HEK293 (cell line): ENCODE measurements around the gene RPRM.

Experiments
- CTCF ChIA-PET: fragments of 350-600 bp; formaldehyde crosslinking; extraction: SDS; loops from one replicate; lab custom pipeline; 2021; ENCODE audit warnings: antibody characterized with exemption; lab: Yijun Ruan, JAX
- POLR2A ChIA-PET: fragments of 300-600 bp; formaldehyde crosslinking; extraction: SDS; loops from one replicate; lab custom pipeline; 2020; ENCODE audit warnings: antibody characterized with exemption, inconsistent platforms; lab: Yijun Ruan, JAX
- H3K27ac ChIP-seq: fragments of 200-500 bp; sonication (Bioruptor generic); 2 replicates; pipeline ENCODE4 v1.5.1; 2014; ENCODE audit warnings: low read depth, low read length, control low read depth, inconsistent platforms; ENCODE audit errors: extremely low read depth
- H3K36me3 ChIP-seq, 2 experiments: fragments of 200-500 bp in 1 of 2; sonication (Bioruptor generic) in 1 of 2; 1 replicate in 1 of 2; 2 replicates in 1 of 2; pipeline ENCODE4 v1.5.1; 2014 to 2017; ENCODE audit warnings: inconsistent platforms in 2 of 2, low read length in 2 of 2; ENCODE audit not compliant: control insufficient read depth in 2 of 2, insufficient read depth in 1 of 2
- H3K4me1 ChIP-seq: fragments of 200-500 bp; sonication (Bioruptor generic); 2 replicates; pipeline ENCODE4 v1.5.1; 2014; ENCODE audit warnings: mild to moderate bottlenecking, low read length, inconsistent platforms; ENCODE audit not compliant: control insufficient read depth, insufficient read depth
- H3K4me3 ChIP-seq: 2 replicates; pipeline ENCODE4 v1.5.1; 2011; ENCODE audit warnings: low read depth, mild to moderate bottlenecking, control low read depth, low read length, moderate library complexity
- H3K9me3 ChIP-seq: fragments of 200-500 bp; sonication (Bioruptor generic); 2 replicates; pipeline ENCODE4 v1.5.1; 2014; ENCODE audit warnings: low read depth, low read length, inconsistent platforms; ENCODE audit not compliant: control insufficient read depth, insufficient read depth
- EGR2 ChIP-seq: fragments of 450-650 bp; formaldehyde crosslinking; IDR thresholded peaks from 2 replicates; pipeline ENCODE4 v1.5.1; 2016; ENCODE audit warnings: low read depth, missing biosample characterization, missing genetic modification characterization
- KLF1 ChIP-seq: fragments of 450-650 bp; formaldehyde crosslinking; IDR thresholded peaks from 2 replicates; pipeline ENCODE4 v1.5.1; 2016; ENCODE audit warnings: missing biosample characterization, missing genetic modification characterization
- SETDB1 ChIP-seq: IDR thresholded peaks from one replicate; pipeline ENCODE4 v1.6.1; 2017; ENCODE audit warnings: mild to moderate bottlenecking, low read length, moderate library complexity, mixed read lengths; ENCODE audit not compliant: insufficient read length
- SP2 ChIP-seq: fragments of 450-650 bp; formaldehyde crosslinking; IDR thresholded peaks from 2 replicates; pipeline ENCODE4 v1.5.1; 2016; ENCODE audit warnings: missing biosample characterization, missing genetic modification characterization
- SP3 ChIP-seq: fragments of 450-650 bp; formaldehyde crosslinking; IDR thresholded peaks from 2 replicates; pipeline ENCODE4 v1.5.1; 2016; ENCODE audit warnings: missing biosample characterization, missing genetic modification characterization
- TRIM28 ChIP-seq: IDR thresholded peaks from 2 replicates; pipeline ENCODE4 v1.6.1; 2011; ENCODE audit warnings: low read length, control low read depth, borderline replicate concordance
- ZBTB7A ChIP-seq: fragments of 450-650 bp; formaldehyde crosslinking; IDR thresholded peaks from 2 replicates; pipeline ENCODE4 v1.5.1; 2016; ENCODE audit warnings: low read depth, missing biosample characterization, missing genetic modification characterization
- ZBTB8A ChIP-seq: fragments of 450-650 bp; formaldehyde crosslinking; IDR thresholded peaks from 2 replicates; pipeline ENCODE4 v1.5.1; 2016; ENCODE audit warnings: missing biosample characterization, missing genetic modification characterization
- ZFHX2 ChIP-seq: fragments of 450-650 bp; formaldehyde crosslinking; conservative IDR thresholded peaks from 2 replicates; pipeline ENCODE4 v1.5.1; 2016; ENCODE audit warnings: missing biosample characterization, missing genetic modification characterization
- ZNF202 ChIP-seq: fragments of 450-650 bp; formaldehyde crosslinking; IDR thresholded peaks from 2 replicates; pipeline ENCODE4 v1.5.1; 2016; ENCODE audit warnings: missing biosample characterization, missing genetic modification characterization, borderline replicate concordance
- ZNF211 ChIP-seq: fragments of 450-650 bp; formaldehyde crosslinking; IDR thresholded peaks from 2 replicates; pipeline ENCODE4 v1.5.1; 2016; ENCODE audit warnings: low read depth, missing biosample characterization, missing genetic modification characterization
- ZNF335 ChIP-seq: fragments of 450-650 bp; formaldehyde crosslinking; conservative IDR thresholded peaks from 2 replicates; pipeline ENCODE4 v1.5.1; 2016; ENCODE audit warnings: missing biosample characterization, missing genetic modification characterization
- ZNF366 ChIP-seq: fragments of 450-650 bp; formaldehyde crosslinking; conservative IDR thresholded peaks from 2 replicates; pipeline ENCODE4 v1.5.1; 2016; ENCODE audit warnings: missing biosample characterization, missing genetic modification characterization
- ZNF660 ChIP-seq: fragments of 450-650 bp; IDR thresholded peaks from 2 replicates; pipeline ENCODE4 v1.5.1; 2018; ENCODE audit warnings: missing biosample characterization, mild to moderate bottlenecking, missing genetic modification characterization
- ZNF792 ChIP-seq: fragments of 450-650 bp; formaldehyde crosslinking; IDR thresholded peaks from 2 replicates; pipeline ENCODE4 v1.5.1; 2016; ENCODE audit warnings: missing biosample characterization, missing genetic modification characterization
- ZNF830 ChIP-seq: fragments of 450-650 bp; IDR thresholded peaks from 2 replicates; pipeline ENCODE4 v1.5.0; 2018; ENCODE audit warnings: missing biosample characterization, missing genetic modification characterization, low read depth, mild to moderate bottlenecking, moderate library complexity
- ZSCAN23 ChIP-seq: fragments of 450-650 bp; formaldehyde crosslinking; IDR thresholded peaks from 2 replicates; pipeline ENCODE4 v1.5.1; 2016; ENCODE audit warnings: missing biosample characterization, missing genetic modification characterization
- TF ChIP-seq, protein P1 (sequence below): fragments of 450-650 bp; formaldehyde crosslinking; optimal IDR thresholded peaks from 2 replicates; pipeline ENCODE3; 2016; ENCODE audit warnings: missing biosample characterization, mild to moderate bottlenecking, missing genetic modification characterization
- TF ChIP-seq, protein P2 (sequence below): fragments of 450-650 bp; formaldehyde crosslinking; IDR thresholded peaks from 2 replicates; pipeline ENCODE4 v1.5.1; 2016; ENCODE audit warnings: missing biosample characterization, missing genetic modification characterization
- TF ChIP-seq, protein P3 (sequence below): fragments of 450-650 bp; IDR thresholded peaks from 2 replicates; pipeline ENCODE4 v1.5.1; 2018; ENCODE audit warnings: missing biosample characterization, missing genetic modification characterization
- TF ChIP-seq, protein P4 (sequence below): fragments of 450-650 bp; formaldehyde crosslinking; IDR thresholded peaks from 2 replicates; pipeline ENCODE4 v1.5.1; 2016; ENCODE audit warnings: missing biosample characterization, missing genetic modification characterization
- TF ChIP-seq, protein P5 (sequence below): fragments of 450-650 bp; formaldehyde crosslinking; IDR thresholded peaks from 2 replicates; pipeline ENCODE4 v1.5.1; 2016; ENCODE audit warnings: missing biosample characterization, missing genetic modification characterization, borderline replicate concordance
- TF ChIP-seq, protein P6 (sequence below): fragments of 450-650 bp; formaldehyde crosslinking; IDR thresholded peaks from 2 replicates; pipeline ENCODE4 v1.5.1; 2016; ENCODE audit warnings: missing biosample characterization, missing genetic modification characterization

RPRM gene

DNA sequence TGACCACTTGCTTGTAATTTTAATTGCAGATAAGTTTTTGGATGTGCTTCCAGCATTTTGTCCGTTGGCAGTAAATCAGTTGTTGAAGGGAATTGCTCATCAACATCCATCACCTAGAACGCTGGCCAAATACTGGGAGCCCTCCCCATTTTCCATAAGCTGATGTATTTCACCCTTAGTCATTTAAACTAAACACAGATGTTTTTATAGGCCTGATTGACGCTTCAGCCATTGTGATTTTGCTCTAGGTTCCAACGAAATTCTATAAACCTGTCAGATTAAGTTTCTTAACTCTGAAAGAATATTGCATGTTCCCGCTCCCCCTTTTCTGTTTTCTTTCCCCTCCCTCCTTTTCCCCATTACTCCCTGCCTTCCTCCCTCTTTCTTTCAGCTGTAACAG, 1.0 kb upstream of the RPRM start (continued):
- no peak for TF ChIP-seq ZBTB7A (tag by site-specific recombination)
- no peak for TF ChIP-seq ZNF202 (tag by site-specific recombination)
- no peak for TF ChIP-seq KLF1 (tag by site-specific recombination)
- TF ChIP-seq, protein P1, sequence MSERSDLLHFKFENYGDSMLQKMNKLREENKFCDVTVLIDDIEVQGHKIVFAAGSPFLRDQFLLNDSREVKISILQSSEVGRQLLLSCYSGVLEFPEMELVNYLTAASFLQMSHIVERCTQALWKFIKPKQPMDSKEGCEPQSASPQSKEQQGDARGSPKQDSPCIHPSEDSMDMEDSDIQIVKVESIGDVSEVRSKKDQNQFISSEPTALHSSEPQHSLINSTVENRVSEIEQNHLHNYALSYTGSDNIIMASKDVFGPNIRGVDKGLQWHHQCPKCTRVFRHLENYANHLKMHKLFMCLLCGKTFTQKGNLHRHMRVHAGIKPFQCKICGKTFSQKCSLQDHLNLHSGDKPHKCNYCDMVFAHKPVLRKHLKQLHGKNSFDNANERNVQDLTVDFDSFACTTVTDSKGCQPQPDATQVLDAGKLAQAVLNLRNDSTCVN (tag by site-specific recombination), result no peak
- no peak for TF ChIP-seq SP3
- TF ChIP-seq ZNF830, result no peak
- no peak for TF ChIP-seq TRIM28
- TF ChIP-seq, protein P2, sequence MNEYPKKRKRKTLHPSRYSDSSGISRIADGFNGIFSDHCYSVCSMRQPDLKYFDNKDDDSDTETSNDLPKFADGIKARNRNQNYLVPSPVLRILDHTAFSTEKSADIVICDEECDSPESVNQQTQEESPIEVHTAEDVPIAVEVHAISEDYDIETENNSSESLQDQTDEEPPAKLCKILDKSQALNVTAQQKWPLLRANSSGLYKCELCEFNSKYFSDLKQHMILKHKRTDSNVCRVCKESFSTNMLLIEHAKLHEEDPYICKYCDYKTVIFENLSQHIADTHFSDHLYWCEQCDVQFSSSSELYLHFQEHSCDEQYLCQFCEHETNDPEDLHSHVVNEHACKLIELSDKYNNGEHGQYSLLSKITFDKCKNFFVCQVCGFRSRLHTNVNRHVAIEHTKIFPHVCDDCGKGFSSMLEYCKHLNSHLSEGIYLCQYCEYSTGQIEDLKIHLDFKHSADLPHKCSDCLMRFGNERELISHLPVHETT (tag by site-specific recombination), result no peak
- TF ChIP-seq, protein P3, sequence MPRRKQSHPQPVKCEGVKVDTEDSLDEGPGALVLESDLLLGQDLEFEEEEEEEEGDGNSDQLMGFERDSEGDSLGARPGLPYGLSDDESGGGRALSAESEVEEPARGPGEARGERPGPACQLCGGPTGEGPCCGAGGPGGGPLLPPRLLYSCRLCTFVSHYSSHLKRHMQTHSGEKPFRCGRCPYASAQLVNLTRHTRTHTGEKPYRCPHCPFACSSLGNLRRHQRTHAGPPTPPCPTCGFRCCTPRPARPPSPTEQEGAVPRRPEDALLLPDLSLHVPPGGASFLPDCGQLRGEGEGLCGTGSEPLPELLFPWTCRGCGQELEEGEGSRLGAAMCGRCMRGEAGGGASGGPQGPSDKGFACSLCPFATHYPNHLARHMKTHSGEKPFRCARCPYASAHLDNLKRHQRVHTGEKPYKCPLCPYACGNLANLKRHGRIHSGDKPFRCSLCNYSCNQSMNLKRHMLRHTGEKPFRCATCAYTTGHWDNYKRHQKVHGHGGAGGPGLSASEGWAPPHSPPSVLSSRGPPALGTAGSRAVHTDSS (tag by site-specific recombination), result no peak
- TF ChIP-seq SETDB1, result no peak
- TF ChIP-seq ZSCAN23, result no peak
- TF ChIP-seq ZNF366 (tag by site-specific recombination), result no peak
- no peak for TF ChIP-seq ZNF660
- no peak for TF ChIP-seq ZNF792 (tag by site-specific recombination)

DNA sequence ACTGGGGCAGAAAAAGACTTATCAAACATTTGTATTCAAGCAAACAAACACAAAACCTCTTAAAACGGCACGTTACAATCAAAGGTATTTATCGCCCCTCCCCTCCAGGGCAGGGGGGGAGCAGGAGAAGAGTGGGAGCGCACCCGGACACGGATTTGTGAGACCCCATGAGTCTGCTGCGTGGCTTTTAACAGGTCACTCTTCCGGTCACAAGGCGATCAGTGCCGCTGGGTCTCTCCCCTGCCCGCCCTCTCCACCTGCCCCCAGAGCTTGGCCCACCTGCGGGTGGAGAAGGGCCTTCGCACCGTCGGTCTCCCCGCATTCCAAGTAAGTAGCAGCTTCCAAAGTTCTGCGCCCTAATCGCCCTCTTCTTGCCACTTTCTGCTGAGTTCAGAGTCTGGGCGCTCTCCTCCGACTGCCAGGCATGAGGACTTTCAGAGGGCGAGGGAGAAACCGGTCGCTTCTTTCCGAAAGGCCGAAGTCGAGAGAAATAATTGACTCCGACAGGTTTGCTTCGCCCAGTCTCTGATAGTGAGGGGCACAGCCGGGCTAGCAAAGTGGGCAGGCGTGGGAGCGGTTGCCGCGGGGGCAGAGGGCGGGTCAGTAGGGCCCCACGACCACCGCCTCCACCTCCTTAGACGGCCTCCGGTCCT, 800 bp downstream of the RPRM start:
- CTCF ChIA-PET, result interaction anchor here (0.5 to 3.0 kb wide), 17 partner anchors 10 to 711 kb away, joined by 3 to 12 read pairs (median 4); no protein-coding TSS in a partner anchor
- Histone ChIP-seq H3K4me1 (peaks cover 23% of the 10 kb centered on the region), H3K27ac (peak overlapping the region; percentile 98), H3K9me3 (no peaks in the 10 kb centered on the region), H3K36me3 (no peaks in the 10 kb centered on the region), H3K4me3 (peak overlapping the region; percentile 95)
- POLR2A ChIA-PET, result interaction anchor here (0.7 to 1.2 kb wide), 5 partner anchors 123 to 552 kb away, joined by 4 to 14 read pairs (median 5); no protein-coding TSS in a partner anchor
- TF ChIP-seq, protein P4, sequence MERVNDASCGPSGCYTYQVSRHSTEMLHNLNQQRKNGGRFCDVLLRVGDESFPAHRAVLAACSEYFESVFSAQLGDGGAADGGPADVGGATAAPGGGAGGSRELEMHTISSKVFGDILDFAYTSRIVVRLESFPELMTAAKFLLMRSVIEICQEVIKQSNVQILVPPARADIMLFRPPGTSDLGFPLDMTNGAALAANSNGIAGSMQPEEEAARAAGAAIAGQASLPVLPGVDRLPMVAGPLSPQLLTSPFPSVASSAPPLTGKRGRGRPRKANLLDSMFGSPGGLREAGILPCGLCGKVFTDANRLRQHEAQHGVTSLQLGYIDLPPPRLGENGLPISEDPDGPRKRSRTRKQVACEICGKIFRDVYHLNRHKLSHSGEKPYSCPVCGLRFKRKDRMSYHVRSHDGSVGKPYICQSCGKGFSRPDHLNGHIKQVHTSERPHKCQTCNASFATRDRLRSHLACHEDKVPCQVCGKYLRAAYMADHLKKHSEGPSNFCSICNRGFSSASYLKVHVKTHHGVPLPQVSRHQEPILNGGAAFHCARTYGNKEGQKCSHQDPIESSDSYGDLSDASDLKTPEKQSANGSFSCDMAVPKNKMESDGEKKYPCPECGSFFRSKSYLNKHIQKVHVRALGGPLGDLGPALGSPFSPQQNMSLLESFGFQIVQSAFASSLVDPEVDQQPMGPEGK (tag by site-specific recombination), result peak; percentile 15; the same call in 1 of the 2 replicates
- TF ChIP-seq, protein P5, sequence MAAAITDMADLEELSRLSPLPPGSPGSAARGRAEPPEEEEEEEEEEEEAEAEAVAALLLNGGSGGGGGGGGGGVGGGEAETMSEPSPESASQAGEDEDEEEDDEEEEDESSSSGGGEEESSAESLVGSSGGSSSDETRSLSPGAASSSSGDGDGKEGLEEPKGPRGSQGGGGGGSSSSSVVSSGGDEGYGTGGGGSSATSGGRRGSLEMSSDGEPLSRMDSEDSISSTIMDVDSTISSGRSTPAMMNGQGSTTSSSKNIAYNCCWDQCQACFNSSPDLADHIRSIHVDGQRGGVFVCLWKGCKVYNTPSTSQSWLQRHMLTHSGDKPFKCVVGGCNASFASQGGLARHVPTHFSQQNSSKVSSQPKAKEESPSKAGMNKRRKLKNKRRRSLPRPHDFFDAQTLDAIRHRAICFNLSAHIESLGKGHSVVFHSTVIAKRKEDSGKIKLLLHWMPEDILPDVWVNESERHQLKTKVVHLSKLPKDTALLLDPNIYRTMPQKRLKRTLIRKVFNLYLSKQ (tag by site-specific recombination), result no peak
- TF ChIP-seq ZNF335 (tag by site-specific recombination) (peak; percentile 48), ZFHX2 (tag by site-specific recombination) (peak; percentile 75), ZNF211 (no peak), EGR2 (tag by site-specific recombination) (peak; percentile 57), SP2 (peak; percentile 23; the same call in 1 of the 2 replicates), ZBTB8A (peak; percentile 65)
- TF ChIP-seq, protein P6, sequence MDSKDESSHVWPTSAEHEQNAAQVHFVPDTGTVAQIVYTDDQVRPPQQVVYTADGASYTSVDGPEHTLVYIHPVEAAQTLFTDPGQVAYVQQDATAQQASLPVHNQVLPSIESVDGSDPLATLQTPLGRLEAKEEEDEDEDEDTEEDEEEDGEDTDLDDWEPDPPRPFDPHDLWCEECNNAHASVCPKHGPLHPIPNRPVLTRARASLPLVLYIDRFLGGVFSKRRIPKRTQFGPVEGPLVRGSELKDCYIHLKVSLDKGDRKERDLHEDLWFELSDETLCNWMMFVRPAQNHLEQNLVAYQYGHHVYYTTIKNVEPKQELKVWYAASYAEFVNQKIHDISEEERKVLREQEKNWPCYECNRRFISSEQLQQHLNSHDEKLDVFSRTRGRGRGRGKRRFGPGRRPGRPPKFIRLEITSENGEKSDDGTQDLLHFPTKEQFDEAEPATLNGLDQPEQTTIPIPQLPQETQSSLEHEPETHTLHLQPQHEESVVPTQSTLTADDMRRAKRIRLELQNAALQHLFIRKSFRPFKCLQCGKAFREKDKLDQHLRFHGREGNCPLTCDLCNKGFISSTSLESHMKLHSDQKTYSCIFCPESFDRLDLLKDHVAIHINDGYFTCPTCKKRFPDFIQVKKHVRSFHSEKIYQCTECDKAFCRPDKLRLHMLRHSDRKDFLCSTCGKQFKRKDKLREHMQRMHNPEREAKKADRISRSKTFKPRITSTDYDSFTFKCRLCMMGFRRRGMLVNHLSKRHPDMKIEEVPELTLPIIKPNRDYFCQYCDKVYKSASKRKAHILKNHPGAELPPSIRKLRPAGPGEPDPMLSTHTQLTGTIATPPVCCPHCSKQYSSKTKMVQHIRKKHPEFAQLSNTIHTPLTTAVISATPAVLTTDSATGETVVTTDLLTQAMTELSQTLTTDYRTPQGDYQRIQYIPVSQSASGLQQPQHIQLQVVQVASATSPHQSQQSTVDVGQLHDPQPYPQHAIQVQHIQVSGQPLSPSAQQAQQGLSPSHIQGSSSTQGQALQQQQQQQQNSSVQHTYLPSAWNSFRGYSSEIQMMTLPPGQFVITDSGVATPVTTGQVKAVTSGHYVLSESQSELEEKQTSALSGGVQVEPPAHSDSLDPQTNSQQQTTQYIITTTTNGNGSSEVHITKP (tag by site-specific recombination), result peak; percentile 41
